HG02840 (cell line): ENCODE measurements around the gene LIPE.
"Not testable (repeated sequence)": the region's sequence is repeated elsewhere in the genome, so short reads cannot be mapped to it uniquely, and the experiment has no call there.

Experiments used
- ATAC-seq: cut with Tn5 transposase; IDR thresholded peaks from one replicate; pipeline ENCODE4 v1.9.1; 2021; ENCODE audit warnings: mild to moderate bottlenecking, moderate library complexity, moderate number of reproducible peaks; ENCODE audit not compliant: unreplicated experiment, low FRiP score

Gene LIPE, protein sequence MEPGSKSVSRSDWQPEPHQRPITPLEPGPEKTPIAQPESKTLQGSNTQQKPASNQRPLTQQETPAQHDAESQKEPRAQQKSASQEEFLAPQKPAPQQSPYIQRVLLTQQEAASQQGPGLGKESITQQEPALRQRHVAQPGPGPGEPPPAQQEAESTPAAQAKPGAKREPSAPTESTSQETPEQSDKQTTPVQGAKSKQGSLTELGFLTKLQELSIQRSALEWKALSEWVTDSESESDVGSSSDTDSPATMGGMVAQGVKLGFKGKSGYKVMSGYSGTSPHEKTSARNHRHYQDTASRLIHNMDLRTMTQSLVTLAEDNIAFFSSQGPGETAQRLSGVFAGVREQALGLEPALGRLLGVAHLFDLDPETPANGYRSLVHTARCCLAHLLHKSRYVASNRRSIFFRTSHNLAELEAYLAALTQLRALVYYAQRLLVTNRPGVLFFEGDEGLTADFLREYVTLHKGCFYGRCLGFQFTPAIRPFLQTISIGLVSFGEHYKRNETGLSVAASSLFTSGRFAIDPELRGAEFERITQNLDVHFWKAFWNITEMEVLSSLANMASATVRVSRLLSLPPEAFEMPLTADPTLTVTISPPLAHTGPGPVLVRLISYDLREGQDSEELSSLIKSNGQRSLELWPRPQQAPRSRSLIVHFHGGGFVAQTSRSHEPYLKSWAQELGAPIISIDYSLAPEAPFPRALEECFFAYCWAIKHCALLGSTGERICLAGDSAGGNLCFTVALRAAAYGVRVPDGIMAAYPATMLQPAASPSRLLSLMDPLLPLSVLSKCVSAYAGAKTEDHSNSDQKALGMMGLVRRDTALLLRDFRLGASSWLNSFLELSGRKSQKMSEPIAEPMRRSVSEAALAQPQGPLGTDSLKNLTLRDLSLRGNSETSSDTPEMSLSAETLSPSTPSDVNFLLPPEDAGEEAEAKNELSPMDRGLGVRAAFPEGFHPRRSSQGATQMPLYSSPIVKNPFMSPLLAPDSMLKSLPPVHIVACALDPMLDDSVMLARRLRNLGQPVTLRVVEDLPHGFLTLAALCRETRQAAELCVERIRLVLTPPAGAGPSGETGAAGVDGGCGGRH

DNA sequence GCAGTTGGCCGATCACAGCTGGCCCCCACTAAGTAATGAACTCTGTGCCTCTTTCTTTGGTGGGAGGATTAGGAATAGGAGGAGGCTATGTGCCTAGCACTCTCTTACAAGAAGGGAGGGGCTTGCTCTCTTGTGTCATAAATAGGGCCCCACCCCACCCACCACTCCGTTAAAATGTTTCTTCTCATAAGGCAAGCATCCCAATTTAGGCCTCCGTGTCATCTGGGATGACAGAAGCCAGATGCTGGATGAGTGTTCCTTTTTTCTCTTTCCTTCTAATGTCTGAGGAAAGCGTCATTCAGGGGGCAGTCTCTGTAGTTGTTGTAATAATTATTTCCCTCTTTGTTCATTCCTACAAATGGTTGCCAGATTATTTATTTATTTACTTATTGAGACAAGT, at the start of gene LIPE:
LIPE (minus strand) TSS at position 76 of the 400 bp plus-strand sequence. CDS start 239 bp downstream, outside the sequence.
- no peak for ATAC-seq

DNA sequence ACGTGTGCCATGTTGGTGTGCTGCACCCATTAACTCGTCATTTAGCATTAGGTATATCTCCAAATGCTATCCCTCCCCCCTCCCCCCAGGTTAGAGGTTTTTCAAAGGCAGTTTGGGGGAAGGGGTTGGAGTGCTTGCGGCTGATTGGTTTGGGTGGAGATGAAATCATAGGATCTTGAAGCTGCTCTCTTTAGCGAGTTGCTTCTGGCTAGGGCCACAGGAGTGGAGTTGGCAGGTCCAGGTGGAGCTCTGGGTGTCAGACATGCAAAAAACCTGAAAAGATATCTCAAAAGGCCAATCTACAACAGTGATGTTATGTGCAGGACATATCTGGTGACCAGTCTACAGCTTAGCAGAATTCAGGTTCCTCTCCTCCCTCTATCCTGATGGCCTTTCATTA, 48.2 kb upstream of the LIPE start:
- no peak for ATAC-seq

DNA sequence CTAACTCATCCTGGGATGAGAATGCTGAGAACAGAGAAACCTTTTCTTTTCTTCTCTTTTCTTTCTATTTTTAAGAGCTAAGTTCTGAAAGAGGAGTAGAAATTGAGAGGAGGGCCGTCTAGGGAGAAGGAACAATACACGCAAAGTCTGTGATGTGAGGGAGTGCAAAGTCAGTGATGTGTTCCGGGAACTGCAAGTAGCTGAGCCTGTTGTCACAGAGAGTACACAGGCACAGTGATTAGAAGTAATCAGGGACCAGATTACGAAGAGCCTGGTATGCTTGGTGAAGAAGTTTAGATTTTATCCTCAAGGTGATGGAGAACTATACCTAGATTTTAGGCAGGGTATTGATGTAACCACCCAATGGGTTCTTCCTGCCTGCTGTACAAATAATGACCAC, 47.6 kb upstream of the LIPE start:
- no peak for ATAC-seq

DNA sequence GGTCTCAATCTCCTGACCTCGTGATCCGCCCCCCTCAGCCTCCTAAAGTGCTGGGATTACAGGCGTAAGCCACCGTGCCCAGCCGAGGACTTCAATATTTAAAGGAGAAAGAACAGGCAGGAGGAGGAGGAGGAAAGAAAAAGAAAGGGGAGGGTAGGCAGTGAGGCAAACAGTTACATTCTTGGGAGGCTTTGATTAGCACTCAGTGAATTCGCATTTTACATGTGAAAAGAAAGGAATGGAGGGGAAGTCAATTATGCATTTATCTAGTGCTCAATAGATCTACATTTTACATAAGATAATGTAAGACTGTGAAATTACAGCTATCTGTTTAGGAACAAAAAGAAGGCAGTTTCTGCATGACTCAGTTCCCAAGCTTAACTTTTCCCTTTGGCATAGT, 46.5 kb upstream of the LIPE start:
- no peak for ATAC-seq

DNA sequence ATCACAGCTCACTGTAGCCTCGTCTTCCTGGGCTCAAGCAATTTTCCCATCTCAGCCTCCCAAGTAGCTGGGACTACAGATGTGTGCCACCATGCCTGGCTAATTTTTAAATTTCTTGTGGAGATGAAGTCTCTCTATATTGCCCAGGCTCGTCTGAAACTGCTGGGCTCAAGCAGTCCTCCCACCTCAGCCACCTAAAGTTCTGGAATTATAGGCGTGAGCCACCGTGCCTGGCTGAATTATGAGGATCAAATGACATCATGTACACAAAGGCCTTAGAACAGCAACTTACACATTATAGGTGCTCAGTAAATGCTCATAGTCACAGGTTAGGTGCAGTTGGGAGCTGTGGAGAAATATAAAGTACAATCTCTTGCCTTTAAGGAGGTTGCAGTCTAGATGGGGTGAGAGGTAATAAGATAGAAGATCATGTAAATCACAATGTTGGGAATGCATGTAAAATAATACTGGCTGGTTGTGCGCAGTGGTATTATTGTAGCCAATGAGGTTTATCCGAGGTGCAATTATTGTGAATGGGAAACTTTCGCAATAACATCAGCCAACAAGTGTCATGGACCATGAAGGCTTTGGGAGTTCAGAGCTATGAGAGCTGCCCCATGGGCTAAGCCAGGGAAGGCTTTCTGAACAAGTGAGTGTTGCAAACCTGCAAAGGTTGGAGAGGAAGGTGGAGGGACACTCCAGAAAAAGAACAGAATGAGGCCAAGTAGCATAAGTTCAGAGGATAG, 45.4 kb upstream of the LIPE start:
- no peak for ATAC-seq

DNA sequence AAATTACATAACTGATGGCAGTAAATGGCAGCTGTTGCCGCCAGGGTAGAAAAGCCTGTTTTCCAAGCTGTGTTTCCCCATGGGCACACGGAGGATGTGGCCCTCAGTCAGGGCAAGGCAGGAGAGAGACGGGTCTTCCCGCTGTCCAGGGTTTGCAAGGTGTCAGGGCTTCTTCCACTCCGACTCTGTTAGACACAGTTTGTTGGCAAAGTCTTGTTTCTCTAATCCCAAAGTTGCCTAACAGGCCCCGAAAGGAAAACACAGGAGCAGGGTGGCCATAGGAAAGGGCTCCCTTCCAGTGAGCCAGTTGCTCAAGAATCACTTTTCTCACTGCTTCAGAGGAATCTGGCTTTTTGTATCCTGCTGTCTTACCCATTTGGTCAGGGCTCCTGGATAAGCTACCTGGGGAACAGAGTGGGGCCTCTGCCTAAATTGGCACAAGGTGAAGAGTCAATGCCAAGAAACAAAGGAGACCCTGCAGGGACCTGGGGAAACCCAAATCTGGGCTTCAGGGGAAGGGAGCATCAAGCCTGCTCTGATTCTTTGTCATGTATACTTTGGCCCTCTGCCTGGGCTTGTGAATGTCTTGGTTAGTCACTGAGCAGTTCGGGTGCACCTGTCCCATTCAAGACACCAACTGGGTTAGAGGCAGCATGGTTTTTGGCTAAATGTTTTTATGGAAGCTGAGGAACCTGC, 44.5 kb upstream of the LIPE start:
- ATAC-seq, result no peak

DNA sequence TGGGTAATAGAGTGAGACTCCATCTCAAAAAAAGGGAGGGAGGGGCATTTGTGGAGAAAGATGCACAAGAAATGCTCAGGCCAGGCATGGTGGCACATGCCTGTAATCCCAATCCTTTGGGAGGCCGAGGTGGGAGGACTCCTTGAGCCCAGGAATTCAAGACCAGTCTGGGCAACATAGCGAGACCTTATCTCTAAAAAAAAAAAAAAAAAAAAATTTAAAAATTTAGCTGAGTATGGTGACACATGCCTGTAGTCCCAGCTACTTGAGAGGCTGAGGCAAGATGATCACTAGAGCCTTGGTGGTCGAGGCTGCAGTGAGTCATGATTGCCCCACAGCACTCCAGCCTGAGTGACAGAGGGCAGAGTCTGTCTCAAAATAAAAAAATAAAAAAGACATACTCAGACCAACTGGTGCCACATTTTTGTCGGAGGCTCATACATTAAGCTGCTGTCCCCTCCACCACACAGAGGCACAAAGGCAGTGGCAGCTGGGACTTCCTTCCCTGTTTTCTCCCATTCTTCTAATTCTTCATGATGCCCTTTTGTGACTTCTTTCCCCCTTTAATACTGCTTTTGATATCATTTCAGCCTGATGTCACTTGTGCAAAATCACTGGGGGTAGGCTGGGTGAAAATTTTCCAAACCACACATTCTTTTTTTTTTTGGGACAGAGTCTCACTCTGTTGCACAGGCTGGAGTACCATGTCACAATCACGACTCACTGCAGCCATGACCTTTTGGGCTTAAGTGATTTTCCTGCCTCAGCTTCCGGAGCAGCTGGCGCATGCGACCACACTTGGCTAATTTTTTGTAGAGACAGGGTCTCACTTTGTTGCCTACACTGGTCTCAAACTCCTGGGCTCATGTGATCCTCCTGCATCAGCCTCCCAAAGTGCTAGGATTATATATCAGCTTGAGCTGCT, 42.4 kb upstream of the LIPE start:
- ATAC-seq, result no peak

DNA sequence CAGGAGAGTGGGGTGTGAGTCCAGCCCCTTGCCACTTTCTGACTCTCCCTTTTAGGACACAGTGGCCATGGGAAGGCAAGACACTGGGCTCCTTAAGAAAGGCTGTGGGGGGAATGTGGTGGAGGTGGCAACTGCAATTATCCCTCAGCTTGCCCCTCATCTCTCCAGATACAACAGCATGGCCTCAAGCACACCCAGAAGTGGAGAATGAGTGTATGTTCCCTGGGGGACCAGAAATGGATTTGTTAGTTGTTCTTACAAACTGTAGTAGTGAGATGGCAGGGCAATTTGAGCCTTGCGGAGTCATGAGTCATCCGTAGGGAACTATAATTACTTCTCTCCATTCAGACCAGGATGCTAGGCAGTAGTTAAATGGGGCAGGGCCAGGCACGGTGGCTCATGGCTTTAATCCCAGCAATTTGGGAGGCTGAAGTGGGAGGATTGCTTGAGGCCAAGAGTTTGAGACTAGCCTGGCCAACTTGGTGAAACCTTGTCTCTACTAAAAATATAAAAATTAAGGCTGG, 41.1 kb upstream of the LIPE start:
- ATAC-seq, result no peak

DNA sequence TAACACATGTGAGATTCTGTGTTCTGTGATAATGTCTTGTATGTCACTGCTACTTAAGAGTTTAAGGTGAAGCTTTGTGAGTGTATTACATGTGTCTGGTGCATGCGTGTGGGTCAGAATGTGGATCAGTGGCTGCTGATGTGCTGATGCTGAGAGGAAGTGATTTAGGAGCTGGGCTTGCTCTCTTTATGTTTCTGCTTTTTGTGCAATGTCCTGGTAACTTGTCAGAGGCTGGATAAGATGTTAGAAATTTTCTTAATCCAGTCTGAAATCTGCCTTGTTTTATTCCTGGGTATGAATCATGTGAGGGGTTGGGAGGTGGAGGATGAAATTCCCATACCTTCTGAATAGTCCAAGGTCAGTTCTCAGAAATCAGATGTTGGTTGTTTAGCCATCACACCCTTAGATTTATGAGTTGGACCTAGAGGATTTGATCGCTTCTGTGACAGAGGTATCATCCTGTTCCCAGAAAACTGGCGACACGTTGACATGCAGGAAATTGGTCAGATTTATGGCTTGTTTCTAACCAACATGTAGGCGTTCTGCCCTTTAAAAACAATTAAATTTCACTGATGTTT, 40.1 kb upstream of the LIPE start:
- ATAC-seq, result no peak

DNA sequence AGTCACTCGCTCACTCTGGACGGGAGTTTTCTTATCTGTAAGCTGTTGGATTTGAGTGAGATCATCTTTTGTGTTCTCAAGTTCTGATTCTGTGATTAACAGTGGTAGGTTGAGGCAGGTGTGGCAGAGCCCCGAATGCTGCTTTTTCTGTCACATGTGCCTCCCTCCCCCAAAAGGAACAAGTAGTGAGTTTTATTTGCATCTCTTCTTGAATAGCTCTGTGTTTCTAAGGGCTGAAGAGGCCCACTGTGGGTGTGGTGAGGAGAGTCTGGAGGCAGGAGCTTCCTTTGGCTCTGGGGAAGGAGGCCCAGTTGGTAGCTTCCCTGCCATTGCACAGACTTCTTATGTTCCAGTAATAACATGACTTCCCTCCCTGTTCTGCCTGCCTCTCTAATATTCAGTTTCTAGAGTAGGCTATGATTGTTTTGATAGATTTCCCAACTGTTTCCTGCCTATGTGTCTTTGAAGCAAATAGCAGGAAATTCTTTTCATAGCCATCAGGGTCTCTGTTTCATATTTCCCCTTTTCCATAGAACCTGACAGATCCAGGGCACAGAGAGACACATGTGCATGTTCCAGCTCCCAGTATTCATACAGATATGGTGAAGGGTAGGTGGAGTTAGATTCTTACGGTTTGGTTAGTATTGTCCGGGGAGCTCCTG, 39.5 kb upstream of the LIPE start:
- no peak for ATAC-seq

DNA sequence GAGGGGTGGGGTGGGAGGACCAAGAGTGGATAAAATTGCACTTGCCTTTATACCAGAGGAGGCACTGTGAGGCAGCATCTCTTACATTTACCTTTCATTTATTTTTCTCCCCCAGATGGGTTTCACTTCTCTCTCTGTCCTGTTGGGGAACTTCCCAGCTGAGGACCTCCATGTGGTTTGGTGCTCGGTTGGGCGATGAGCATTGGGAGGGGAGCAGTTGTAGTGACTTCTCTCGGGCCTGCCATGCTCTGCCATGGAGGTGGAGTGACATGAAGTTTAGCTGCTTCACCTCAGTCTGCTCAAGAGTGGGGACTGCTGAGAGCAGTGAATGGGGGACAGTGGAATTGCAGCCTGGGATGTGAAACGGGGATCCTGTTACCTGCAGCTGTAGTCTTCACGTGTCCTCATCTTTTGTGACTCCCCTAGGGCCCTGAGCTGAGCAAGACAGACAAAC, 38.7 kb upstream of the LIPE start:
- ATAC-seq, result peak; percentile 61

DNA sequence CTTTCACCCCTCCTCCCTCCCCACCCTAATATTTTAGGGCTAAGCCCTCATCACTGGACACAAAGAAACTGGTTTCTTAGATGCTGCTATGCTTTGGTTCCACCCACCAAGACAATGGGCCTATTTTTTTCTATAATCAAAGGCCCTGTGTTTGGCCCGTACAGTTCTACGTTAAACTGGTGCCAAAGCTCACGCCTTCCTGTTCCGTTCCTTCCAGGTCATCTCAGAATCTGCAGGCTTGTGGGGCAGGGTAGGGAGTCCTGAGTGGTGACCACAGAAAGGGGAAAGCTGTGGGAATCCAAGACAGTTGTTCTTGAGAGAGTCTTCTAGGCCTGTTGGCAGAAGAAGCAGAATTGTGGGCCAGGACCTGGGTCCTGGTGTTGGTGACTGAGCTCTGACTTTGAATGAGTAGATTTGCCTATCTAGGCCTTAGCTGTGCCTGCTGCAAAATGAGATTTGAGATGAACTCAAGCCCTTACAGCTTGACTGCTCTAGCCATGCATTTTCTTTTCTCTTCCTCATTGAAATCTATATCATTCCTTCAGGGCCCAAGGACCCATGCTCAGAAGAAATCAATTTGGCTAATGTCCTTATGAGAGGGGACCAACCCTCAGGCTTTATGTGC, 34.6 kb upstream of the LIPE start:
- no peak for ATAC-seq

DNA sequence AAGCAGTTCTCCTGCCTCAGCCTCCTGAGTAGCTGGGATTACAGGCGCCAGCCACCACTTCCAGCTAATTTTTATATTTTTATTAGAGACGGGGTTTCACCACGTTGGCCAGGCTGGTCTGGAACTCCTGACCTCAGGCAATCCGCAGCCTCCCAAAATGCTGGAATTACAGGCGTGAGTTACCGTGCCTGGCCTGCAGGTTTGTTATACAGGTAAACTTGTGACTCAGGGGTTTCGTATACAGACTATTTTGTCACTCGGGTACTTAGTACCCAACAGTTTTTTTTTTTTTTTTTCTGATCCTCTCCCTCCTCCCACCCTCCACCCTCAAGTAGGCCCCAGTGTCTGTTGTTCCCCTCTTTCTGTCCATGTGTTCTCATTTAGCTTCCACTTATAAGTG, 34.0 kb upstream of the LIPE start:
- not testable (repeated sequence) for ATAC-seq

DNA sequence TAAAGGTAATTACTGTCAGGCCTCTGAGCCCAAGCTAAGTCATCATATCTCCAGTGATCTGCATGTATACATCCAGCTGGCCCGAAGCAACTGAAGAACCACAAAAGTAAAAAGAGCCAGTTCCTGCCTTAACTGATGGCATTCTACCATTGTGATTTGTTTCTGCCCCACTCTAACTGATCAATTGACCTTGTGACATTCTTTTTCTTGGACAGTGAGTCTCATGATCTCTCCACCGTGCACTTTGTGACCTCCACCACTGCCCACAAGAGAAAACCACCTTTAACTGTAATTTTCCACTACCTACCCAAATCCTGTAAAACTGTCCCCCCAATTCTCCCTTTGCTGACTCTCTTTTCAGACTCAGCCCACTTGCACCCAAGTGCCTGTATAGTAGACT, 32.7 kb upstream of the LIPE start:
- no peak for ATAC-seq

DNA sequence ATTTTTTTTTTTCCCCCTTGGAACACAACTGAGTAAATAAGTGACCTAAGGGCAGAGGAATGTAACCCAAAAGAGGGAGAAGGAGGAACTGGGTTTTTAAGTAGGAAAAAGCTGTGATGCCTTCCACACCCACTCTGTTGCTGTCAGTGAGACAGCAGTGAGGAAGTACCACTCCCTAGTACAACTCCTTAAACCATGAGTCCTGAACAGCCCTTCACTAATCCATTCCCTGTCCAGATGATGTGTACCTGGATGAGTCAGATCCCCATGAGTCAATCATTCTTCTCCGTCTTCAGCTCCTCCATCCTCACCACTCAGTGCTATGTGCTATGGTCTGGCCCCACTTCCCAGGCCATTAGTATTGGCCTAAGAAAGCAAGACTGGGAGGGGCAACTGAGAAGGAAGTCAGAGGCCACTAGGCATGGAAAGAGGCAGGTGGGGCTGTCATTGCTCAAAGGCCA, 28.5 kb upstream of the LIPE start:
- ATAC-seq, result no peak

DNA sequence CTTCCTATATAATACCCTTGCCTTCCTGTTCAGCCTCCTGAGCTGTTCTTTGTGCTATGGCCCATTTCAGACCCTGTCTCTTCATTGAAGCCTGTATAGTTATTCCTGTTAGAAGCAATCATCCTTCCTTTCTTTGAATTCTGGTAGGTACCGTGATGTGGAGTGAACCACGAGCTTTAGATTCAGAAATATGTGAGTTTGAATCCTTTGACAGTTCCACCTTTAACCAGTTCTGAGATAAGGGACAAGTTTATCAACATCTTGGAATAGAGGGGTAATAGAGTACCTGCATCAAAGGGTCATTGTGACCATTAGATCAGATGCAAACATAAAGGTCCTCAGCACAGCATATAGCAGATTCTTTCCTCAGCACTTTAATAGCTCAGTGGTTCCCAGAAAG, 27.9 kb upstream of the LIPE start:
- ATAC-seq, result no peak

DNA sequence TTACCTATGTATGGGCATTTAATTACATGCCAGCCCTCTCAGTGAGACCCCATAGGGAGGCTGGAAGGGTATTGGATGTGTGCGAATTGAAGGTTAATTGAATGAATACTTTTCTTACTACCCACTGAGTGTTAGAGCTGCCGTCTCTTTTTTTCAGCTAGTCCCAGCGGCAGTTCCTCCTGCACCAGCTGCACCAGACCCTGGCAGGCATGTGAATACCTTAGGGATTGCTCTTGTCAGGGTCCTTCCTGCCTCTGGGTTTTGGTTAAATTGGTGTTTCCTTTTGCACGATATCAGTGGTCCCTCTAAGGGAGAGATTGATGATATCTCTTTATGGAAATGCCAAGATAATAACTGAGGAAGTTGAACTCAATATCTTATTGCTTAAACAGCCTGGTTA, 25.4 kb upstream of the LIPE start:
- no peak for ATAC-seq
